ENCODE measurements around the gene MOB1B. TPM values are rescaled to one million over a fixed set of nuclear protein-coding genes. Genes with fewer than 3 reads are reported as not detected.

Gene MOB1B
- total RNA-seq, 2 donors from 2014 or later, result 11.0 to 15.6 TPM

DNA sequence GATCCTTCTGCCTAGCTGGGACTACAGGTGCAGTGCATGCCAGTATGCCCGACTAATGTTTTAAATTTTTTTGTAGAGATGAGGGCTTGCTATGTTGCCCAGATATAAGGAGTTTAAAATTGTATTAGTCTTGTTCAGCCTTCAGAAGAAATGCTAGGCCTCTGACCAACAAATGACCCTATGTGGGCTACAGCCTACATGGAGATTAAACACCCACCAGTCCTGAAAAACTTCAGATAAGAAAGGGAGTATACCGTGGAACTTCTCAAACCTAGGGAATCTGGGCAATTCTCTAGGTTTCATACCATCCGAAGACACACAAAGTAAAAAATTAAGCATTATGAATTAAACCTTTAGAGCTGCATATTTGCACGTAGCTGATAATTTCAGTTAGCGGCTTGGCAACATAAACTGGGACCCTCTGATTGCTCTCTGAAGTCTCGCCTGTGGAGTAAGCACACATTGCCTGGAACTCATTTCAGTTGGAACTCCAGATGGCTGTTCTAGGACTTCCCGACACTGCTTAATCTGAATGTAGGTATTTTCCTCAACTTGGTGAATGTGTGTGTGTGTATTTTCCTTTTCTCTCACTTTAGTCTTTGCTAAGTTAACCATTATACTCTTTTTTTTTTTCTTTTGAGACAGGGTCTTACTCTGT, 33.0 kb downstream of the MOB1B start:
- Histone ChIP-seq H3K27ac (no peak overlapping the region), H3K27me3 (no peaks in the 10 kb centered on the region), H3K4me1 (no peaks in the 10 kb centered on the region), H3K9me3 (no peaks in the 10 kb centered on the region), H3K4me3 (no peak overlapping the region), H3K9ac (ENCODE audit: low read depth in 2 of 2, low read length in 2 of 2) (no peak overlapping the region), H3K36me3 (no peaks in the 10 kb centered on the region)
- TF ChIP-seq, protein P1, sequence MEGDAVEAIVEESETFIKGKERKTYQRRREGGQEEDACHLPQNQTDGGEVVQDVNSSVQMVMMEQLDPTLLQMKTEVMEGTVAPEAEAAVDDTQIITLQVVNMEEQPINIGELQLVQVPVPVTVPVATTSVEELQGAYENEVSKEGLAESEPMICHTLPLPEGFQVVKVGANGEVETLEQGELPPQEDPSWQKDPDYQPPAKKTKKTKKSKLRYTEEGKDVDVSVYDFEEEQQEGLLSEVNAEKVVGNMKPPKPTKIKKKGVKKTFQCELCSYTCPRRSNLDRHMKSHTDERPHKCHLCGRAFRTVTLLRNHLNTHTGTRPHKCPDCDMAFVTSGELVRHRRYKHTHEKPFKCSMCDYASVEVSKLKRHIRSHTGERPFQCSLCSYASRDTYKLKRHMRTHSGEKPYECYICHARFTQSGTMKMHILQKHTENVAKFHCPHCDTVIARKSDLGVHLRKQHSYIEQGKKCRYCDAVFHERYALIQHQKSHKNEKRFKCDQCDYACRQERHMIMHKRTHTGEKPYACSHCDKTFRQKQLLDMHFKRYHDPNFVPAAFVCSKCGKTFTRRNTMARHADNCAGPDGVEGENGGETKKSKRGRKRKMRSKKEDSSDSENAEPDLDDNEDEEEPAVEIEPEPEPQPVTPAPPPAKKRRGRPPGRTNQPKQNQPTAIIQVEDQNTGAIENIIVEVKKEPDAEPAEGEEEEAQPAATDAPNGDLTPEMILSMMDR (IDR thresholded peaks at IDR 0.05), result no peak
- DNase-seq, result no peak
- intact Hi-C loops (cut with DNase I), result no loop called here

DNA sequence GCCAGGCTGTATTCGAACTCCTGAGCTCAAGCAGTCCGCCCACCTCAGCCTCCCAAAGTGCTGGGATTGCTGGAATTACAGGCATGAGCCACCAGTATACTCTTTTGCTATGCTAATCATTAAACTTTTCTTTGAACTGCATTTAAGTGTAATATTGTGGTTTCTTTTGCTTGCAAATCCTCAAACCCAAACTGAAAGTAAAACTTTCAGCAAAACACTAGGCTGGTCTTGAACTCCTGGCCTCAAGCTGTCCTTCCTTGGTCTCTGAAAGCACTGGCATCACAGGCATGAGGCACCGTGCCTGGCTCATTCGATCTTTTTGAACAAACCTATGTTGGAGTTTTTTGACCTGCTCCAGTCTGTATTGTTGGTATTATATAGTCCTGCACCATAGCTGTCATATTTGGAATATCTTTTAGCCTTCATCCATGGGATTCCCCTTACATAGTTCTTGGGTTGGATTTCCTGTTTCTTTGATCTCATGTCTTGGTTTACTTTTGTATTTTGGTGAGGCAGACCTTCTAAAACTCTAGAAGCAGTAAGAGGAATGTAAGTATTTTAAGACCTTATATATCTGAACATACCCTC, 34.1 kb downstream of the MOB1B start:
- TF ChIP-seq, protein P1 (IDR thresholded peaks at IDR 0.05), result no peak
- no peak overlapping the region for H3K4me3 ChIP-seq
- no peak overlapping the region for H3K27ac ChIP-seq
- H3K9ac ChIP-seq (ENCODE audit: low read depth in 2 of 2, low read length in 2 of 2), result no peak overlapping the region
- intact Hi-C loops (cut with DNase I), result no loop called here
- no peaks in the 10 kb centered on the region for H3K9me3 ChIP-seq
- H3K27me3 ChIP-seq, result no peaks in the 10 kb centered on the region
- H3K4me1 ChIP-seq, result no peaks in the 10 kb centered on the region
- DNase-seq, result no peak
- H3K36me3 ChIP-seq, result no peaks in the 10 kb centered on the region

DNA sequence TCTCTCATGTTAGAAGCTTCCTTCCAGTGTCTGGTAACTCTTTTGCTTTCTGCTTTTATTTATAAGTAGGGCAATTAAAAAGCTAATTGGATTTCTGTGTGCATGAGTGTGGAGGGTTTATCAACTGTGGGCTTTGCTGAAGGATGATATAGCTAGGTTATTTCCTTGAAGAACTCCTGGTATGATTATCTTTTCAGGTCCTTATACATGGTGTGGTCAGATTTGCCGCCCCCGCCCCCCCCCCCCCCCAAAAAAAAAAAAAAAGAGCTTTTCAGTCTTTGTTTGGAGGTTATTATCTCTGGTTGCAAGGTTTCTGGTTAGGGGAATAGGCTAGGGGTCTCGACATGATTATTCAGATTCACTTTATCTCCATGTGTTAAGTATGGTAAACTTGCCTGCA, 35.9 kb downstream of the MOB1B start:
- Histone ChIP-seq H3K9ac (ENCODE audit: low read depth in 2 of 2, low read length in 2 of 2) (no peak overlapping the region), H3K4me3 (no peak overlapping the region), H3K9me3 (no peaks in the 10 kb centered on the region), H3K36me3 (no peaks in the 10 kb centered on the region), H3K4me1 (no peaks in the 10 kb centered on the region), H3K27me3 (no peaks in the 10 kb centered on the region), H3K27ac (no peak overlapping the region)
- TF ChIP-seq, protein P1 (IDR thresholded peaks at IDR 0.05), result no peak
- intact Hi-C loops (cut with DNase I), result no loop called here
- no peak for DNase-seq

DNA sequence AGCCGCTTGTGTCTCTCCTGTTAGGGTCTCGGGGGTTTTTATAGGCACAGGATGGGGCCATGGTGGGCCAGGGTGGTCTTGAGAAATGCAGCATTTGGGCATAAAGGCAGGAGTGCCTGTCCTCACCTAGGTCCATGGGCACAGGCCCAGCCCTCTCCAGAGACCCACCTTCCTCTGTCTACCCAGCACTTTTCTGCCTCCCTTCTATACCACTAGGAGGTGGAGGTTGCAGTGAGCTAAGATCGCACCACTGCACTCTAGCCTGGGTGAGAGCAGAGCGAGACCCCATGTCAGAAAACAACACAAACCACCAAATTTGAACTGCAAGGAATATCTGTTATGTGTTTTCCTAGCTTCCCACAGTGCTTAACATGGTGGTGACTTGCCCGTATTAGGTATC, 38.0 kb downstream of the MOB1B start:
- intact Hi-C loops (cut with DNase I), result no loop called here
- H3K4me3 ChIP-seq, result no peak overlapping the region
- no peak for DNase-seq
- TF ChIP-seq, protein P1 (IDR thresholded peaks at IDR 0.05), result no peak
- no peak overlapping the region for H3K27ac ChIP-seq
- H3K9me3 ChIP-seq, result no peaks in the 10 kb centered on the region
- H3K36me3 ChIP-seq, result no peaks in the 10 kb centered on the region
- H3K4me1 ChIP-seq, result no peaks in the 10 kb centered on the region
- no peak overlapping the region for H3K9ac ChIP-seq (ENCODE audit: low read depth in 2 of 2, low read length in 2 of 2)
- H3K27me3 ChIP-seq, result no peaks in the 10 kb centered on the region

DNA sequence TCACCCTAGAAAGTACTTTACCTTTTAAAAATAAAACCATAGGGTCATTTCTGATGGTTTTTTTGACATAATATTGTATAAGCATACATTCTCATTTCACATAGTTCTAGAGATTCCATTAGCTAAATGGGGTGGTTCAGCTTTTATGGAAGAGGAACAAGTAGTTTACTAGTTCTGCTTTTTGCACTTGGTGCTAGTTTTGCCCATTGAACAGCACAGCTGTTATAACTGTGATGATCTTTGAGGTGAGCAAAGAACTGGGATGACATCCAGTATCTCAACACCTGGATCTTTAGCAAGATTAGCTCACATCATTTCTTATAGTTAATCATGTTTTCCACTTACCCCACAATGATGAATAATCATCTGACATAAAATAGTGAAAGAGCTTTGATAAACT, 40.9 kb downstream of the MOB1B start:
- H3K9ac ChIP-seq (ENCODE audit: low read depth in 2 of 2, low read length in 2 of 2), result no peak overlapping the region
- DNase-seq, result no peak
- no peaks in the 10 kb centered on the region for H3K27me3 ChIP-seq

More for the DNA sequence above, 40.9 kb downstream of the MOB1B start:
- TF ChIP-seq, protein P1 (IDR thresholded peaks at IDR 0.05), result no peak
- Histone ChIP-seq H3K4me1 (no peaks in the 10 kb centered on the region), H3K4me3 (no peak overlapping the region), H3K36me3 (no peaks in the 10 kb centered on the region), H3K9me3 (no peaks in the 10 kb centered on the region), H3K27ac (no peak overlapping the region)
- intact Hi-C loops (cut with DNase I), result no loop called here

Measured in colonic mucosa (tissue), 4 donors.